Naive thymus-derived CD4-positive, alpha-beta T cell (primary cell): ENCODE data around the gene IER5L. TPM values are rescaled to one million over a fixed set of nuclear protein-coding genes. Genes with fewer than 3 reads are reported as not detected.

Experiments used
- ATAC-seq: fragments of 150-1000 bp; cut with Tn5 transposase; 2 replicates; pipeline ENCODE4 v1.10.0; 2021; ENCODE audit warnings: mild to moderate bottlenecking, moderate library complexity
- CTCF ChIA-PET: fragments of 350-600 bp; sonication (Branson Sonifier 250); formaldehyde crosslinking; loops from one replicate; lab custom pipeline; 2021; ENCODE audit warnings: antibody characterized with exemption; lab: Charles Lee
- POLR2A ChIA-PET: fragments of 350-600 bp; sonication (Branson Sonifier 250); formaldehyde crosslinking; loops from one replicate; lab custom pipeline; 2021; ENCODE audit warnings: antibody characterized with exemption, inconsistent platforms; lab: Charles Lee
- DNase-seq, 9 donors: peaks; one replicate each; pipeline versions ENCODE4 v3.0.0 to v3.0.0-alpha.2; 2020 to 2022; ENCODE audit warnings: mixed read lengths in 1 of 9
- H3K27ac ChIP-seq: one replicate; pipeline ENCODE4 v1.7.0; 2013; ENCODE audit warnings: mild to moderate bottlenecking, low read depth, low read length, moderate library complexity
- H3K27me3 ChIP-seq, 2 donors: one replicate each; pipeline ENCODE4 v1.7.0; 2013; ENCODE audit warnings: low read length in 2 of 2, mild to moderate bottlenecking in 2 of 2, moderate library complexity in 2 of 2; ENCODE audit not compliant: control insufficient read depth in 2 of 2, insufficient read depth in 2 of 2
- H3K36me3 ChIP-seq, 3 experiments: 1 replicate in 2 of 3; 2 replicates in 1 of 3; pipeline ENCODE4 v1.7.0; 2013; ENCODE audit warnings: low read length in 3 of 3, mild to moderate bottlenecking in 3 of 3, moderate library complexity in 1 of 3; ENCODE audit not compliant: insufficient read depth in 3 of 3, control insufficient read depth in 2 of 3
- H3K4me1 ChIP-seq, 2 donors: one replicate each; pipeline ENCODE4 v1.7.0; 2013; ENCODE audit warnings: low read length in 2 of 2, mild to moderate bottlenecking in 2 of 2, moderate library complexity in 1 of 2; ENCODE audit not compliant: control insufficient read depth in 2 of 2, insufficient read depth in 2 of 2
- H3K4me3 ChIP-seq: 2 replicates; pipeline ENCODE4 v1.7.0; 2013; ENCODE audit warnings: mild to moderate bottlenecking, low read length
- H3K9me3 ChIP-seq, 3 experiments: 1 replicate in 2 of 3; 2 replicates in 1 of 3; pipeline ENCODE4 v1.7.0; 2013; ENCODE audit warnings: low read length in 3 of 3; ENCODE audit not compliant: control insufficient read depth in 2 of 3
- H3K27ac Mint-ChIP-seq, 9 donors: one replicate each; pipeline ENCODE4 v1.8.0; 2020 to 2022; ENCODE audit warnings: mixed read lengths in 9 of 9, mild to moderate bottlenecking in 8 of 9, moderate library complexity in 5 of 9, inconsistent platforms in 2 of 9
- H3K27me3 Mint-ChIP-seq, 5 donors: one replicate each; pipeline ENCODE4 v1.8.0; 2021 to 2022; ENCODE audit warnings: mixed read lengths in 5 of 5, mild to moderate bottlenecking in 1 of 5
- H3K36me3 Mint-ChIP-seq, 5 donors: one replicate each; pipeline ENCODE4 v1.8.0; 2020 to 2022; ENCODE audit warnings: mixed read lengths in 5 of 5, mild to moderate bottlenecking in 3 of 5, inconsistent platforms in 1 of 5
- H3K4me1 Mint-ChIP-seq, 7 donors: one replicate each; pipeline ENCODE4 v1.8.0; 2020 to 2022; ENCODE audit warnings: mixed read lengths in 7 of 7, mild to moderate bottlenecking in 3 of 7, inconsistent platforms in 1 of 7
- H3K4me3 Mint-ChIP-seq, 10 donors: one replicate each; pipeline ENCODE4 v1.8.0; 2020 to 2022; ENCODE audit warnings: mild to moderate bottlenecking in 10 of 10, mixed read lengths in 10 of 10, moderate library complexity in 6 of 10, inconsistent platforms in 2 of 10
- H3K9me3 Mint-ChIP-seq, 11 donors: one replicate each; pipeline ENCODE4 v1.8.0; 2020 to 2022; ENCODE audit warnings: mixed read lengths in 11 of 11, mild to moderate bottlenecking in 4 of 11, inconsistent platforms in 1 of 11, moderate library complexity in 1 of 11
- intact Hi-C, 2 donors: fragments of 100-400 bp; cut with micrococcal nuclease; formaldehyde crosslinking; loops; one replicate each; pipeline ENCODE4 v1.15.1; 2023
- polyA plus RNA-seq, 2 donors: library from polyadenylated mRNA; unstranded; fragments of 300-500 nt; fragmentation: Illumina TruSeq; gene quantifications; one replicate each; pipeline ENCODE4 v1.2.3, GENCODE V29; 2021
- total RNA-seq, 6 experiments: library from RNA in 5 of 6; stranded (reverse) in 5 of 6; gene quantifications; 1 replicate in 5 of 6; 2 replicates in 1 of 6; pipeline ENCODE4 v1.2.3 and lab custom pipeline; 2021 to 2026

IER5L gene
- total and polyA plus RNA-seq, 7 experiments from 2014 or later = 0.08 to 6.8 (median 3.7) TPM; not detected in 1

DNA sequence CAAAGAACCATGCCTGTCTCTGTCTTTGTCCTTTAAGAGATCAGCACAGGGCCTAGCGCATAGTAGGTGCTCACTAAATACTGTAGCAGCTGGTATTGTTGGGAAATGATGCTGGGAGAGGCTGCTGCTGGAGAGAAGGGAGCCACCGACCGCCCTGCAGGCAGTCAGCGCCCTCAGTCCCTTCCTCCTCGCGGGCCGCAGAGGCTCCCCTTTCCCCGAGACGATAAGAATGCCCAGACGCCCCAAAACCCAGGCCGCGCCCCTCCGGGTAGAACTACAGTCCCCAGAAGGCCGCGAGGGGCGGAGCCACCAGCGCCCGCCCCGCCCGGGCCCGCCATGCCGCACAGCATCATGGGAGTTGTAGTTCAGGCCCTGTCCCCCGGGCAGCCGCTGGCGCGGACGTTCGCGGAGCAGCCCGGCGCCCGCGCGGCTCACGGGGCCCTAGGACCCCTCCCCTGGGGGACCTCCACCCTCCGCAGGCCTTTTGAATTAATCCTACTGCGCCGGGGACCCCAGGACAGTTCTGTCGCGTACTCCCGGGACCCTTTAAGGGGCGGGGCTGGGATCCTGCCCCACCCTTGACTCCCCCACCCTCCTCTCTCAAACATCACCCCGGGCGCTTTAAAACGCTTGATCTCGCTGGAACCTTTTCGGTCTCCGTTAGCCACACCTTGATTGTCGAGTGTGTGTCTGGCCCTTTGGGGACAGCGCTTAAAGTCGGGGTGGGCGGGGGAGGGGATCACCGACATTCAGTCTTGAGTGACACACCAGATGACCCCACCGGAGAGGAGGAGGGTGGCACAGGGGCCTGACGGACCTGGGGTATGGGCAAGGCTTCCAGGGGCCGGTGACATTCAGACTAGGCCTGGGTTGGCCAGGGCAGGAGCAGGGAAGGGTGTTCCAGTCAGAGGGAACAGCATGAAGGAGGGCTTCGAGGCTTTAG lies 24.8 kb upstream of the IER5L start:
- Histone ChIP-seq H3K4me3 (peak overlapping the region; percentile 77), H3K4me1 (peaks cover 21 to 23% of the 10 kb centered on the region in 2 donors), H3K9me3 (no peaks in the 10 kb centered on the region), H3K36me3 (no peaks in the 10 kb centered on the region), H3K27me3 (no peaks in the 10 kb centered on the region), H3K27ac (peak overlapping the region; percentile 83)
- Mint-ChIP-seq H3K4me1 (peaks cover 13 to 26% (median 20%) of the 10 kb centered on the region in 7 donors), H3K27ac (peak overlapping the region in 8 of 9 donors; percentile 64 to 91 (median 84)), H3K36me3 (peaks cover 0 to 5% (median 0%) of the 10 kb centered on the region in 5 donors), H3K4me3 (peak overlapping the region; percentile 64 to 82 (median 74)), H3K9me3 (peaks cover 0 to 2% (median 0%) of the 10 kb centered on the region in 11 donors), H3K27me3 (peaks cover 0 to 11% (median 0%) of the 10 kb centered on the region in 5 donors)
- ChIA-PET POLR2A (interaction anchor here (7.4 kb wide), 1 partner anchor 33 kb away, joined by 58 read pairs; no protein-coding TSS in a partner anchor), CTCF (interaction anchor here (0.5 to 0.6 kb wide), 2 partner anchors 15 to 358 kb away, joined by 3 read pairs; no protein-coding TSS in a partner anchor)
- peak; percentile 99 for ATAC-seq
- DNase-seq = peak; percentile 84 to 96 (median 92)
- intact Hi-C loops = loop anchor here (1.0 to 10.0 kb wide), 7 partner anchors 25 to 122 kb away; partner anchors contain the start of genes IER5L (in 2 of the 2) and CRAT (in 1 of the 2)

DNA sequence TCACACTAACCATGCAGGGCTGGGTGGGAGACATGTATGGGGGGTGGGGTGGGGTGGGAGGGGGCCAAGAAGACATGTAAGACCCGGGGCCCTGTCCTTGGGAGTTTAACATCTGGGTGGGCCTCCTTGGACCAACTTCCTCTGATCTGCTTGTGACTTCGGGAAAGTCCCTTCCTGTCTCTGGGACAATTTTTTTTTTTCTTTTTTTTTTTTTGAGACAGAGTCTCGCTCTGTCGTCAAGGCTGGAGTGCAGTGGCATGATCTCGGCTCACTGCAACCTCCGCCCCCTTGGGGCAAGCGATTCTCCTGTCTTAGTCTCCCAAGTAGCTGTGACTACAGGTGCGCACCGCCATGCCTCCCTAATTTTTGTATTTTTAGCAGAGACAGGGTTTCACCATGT lies 23.8 kb upstream of the IER5L start:
- intact Hi-C loops = loop anchor here (1.0 to 10.0 kb wide), 7 partner anchors 24 to 123 kb away; partner anchors contain the start of genes IER5L (in 2 of the 2) and CRAT (in 1 of the 2)
- ATAC-seq (no peak), DNase-seq (no peak)
- H3K4me1 ChIP-seq = peaks cover 13 to 14% of the 10 kb centered on the region in 2 donors
- H3K27me3 Mint-ChIP-seq = peaks cover 0 to 15% (median 0%) of the 10 kb centered on the region in 5 donors
- no peak overlapping the region for H3K4me3 Mint-ChIP-seq
- no peaks in the 10 kb centered on the region for H3K36me3 ChIP-seq
- CTCF ChIA-PET = interaction anchor here (0.6 kb wide), 1 partner anchor 359 kb away, joined by 3 read pairs; no protein-coding TSS in a partner anchor
- H3K9me3 ChIP-seq = no peaks in the 10 kb centered on the region
- H3K27ac ChIP-seq = no peak overlapping the region
- H3K27ac Mint-ChIP-seq = peak overlapping the region in 2 of 9 donors; percentile 12 to 73
- POLR2A ChIA-PET = no interaction called here
- peaks cover 4 to 16% (median 11%) of the 10 kb centered on the region in 7 donors for H3K4me1 Mint-ChIP-seq
- H3K27me3 ChIP-seq = no peaks in the 10 kb centered on the region
- peaks cover 0 to 2% (median 0%) of the 10 kb centered on the region in 11 donors for H3K9me3 Mint-ChIP-seq
- H3K4me3 ChIP-seq = no peak overlapping the region
- peaks cover 0 to 3% (median 0%) of the 10 kb centered on the region in 5 donors for H3K36me3 Mint-ChIP-seq

GRCh38 chr9:129201289-129201688 lies 23.2 kb upstream of the IER5L start:
- peaks cover 0 to 10% (median 6%) of the 10 kb centered on the region in 7 donors for H3K4me1 Mint-ChIP-seq
- H3K9me3 Mint-ChIP-seq = peaks cover 0 to 5% (median 0%) of the 10 kb centered on the region in 11 donors
- H3K27ac Mint-ChIP-seq = no peak overlapping the region
- ATAC-seq (no peak), DNase-seq (no peak)
- ChIA-PET POLR2A (interaction anchor here (0.9 to 1.6 kb wide), 2 partner anchors 23 to 34 kb away, joined by 3 to 5 read pairs; partner anchors contain the start of gene IER5L), CTCF (no interaction called here)
- Histone ChIP-seq H3K27me3 (no peaks in the 10 kb centered on the region), H3K4me1 (peaks cover 7 to 8% of the 10 kb centered on the region in 2 donors), H3K9me3 (no peaks in the 10 kb centered on the region), H3K27ac (no peak overlapping the region), H3K36me3 (no peaks in the 10 kb centered on the region), H3K4me3 (no peak overlapping the region)
- H3K27me3 Mint-ChIP-seq = peaks cover 0 to 19% (median 0%) of the 10 kb centered on the region in 5 donors
- intact Hi-C loops = loop anchor here in 1 of 2 donors (10.0 kb wide), 1 partner anchor 124 kb away; no protein-coding TSS in a partner anchor
- H3K36me3 Mint-ChIP-seq = no peaks in the 10 kb centered on the region
- no peak overlapping the region for H3K4me3 Mint-ChIP-seq

- peaks cover 5 to 8% of the 10 kb centered on the region in 2 donors for H3K4me1 ChIP-seq
- intact Hi-C loops = loop anchor here in 1 of 2 donors (10.0 kb wide), 1 partner anchor 125 kb away; no protein-coding TSS in a partner anchor
- H3K36me3 ChIP-seq = no peaks in the 10 kb centered on the region
- ChIA-PET CTCF (no interaction called here), POLR2A (interaction anchor here (1.6 kb wide), 1 partner anchor 35 kb away, joined by 5 read pairs; no protein-coding TSS in a partner anchor)
- Mint-ChIP-seq H3K27me3 (peaks cover 0 to 19% (median 0%) of the 10 kb centered on the region in 5 donors), H3K4me3 (no peak overlapping the region), H3K36me3 (no peaks in the 10 kb centered on the region), H3K4me1 (peaks cover 0 to 6% (median 4%) of the 10 kb centered on the region in 7 donors), H3K9me3 (peaks cover 0 to 5% (median 0%) of the 10 kb centered on the region in 11 donors), H3K27ac (no peak overlapping the region)
- DNase-seq (no peak), ATAC-seq (no peak)
- no peak overlapping the region for H3K27ac ChIP-seq
- H3K4me3 ChIP-seq = no peak overlapping the region
- H3K27me3 ChIP-seq = no peaks in the 10 kb centered on the region
- H3K9me3 ChIP-seq = no peaks in the 10 kb centered on the region
These were observed 22.2 kb upstream of the IER5L start for GRCh38 chr9:129200255-129200654.

- H3K4me1 Mint-ChIP-seq = peaks cover 0 to 6% (median 3%) of the 10 kb centered on the region in 7 donors
- H3K4me3 ChIP-seq = no peak overlapping the region
- H3K27ac ChIP-seq = no peak overlapping the region
- H3K27me3 Mint-ChIP-seq = peaks cover 0 to 28% (median 0%) of the 10 kb centered on the region in 5 donors
- H3K36me3 ChIP-seq = no peaks in the 10 kb centered on the region
- no peak overlapping the region for H3K27ac Mint-ChIP-seq
- no peaks in the 10 kb centered on the region for H3K36me3 Mint-ChIP-seq
- intact Hi-C loops = no loop called here
- H3K4me3 Mint-ChIP-seq = no peak overlapping the region
- no peaks in the 10 kb centered on the region for H3K27me3 ChIP-seq
- ATAC-seq (no peak), DNase-seq (no peak)
- POLR2A ChIA-PET = no interaction called here
- peaks cover 0 to 5% (median 0%) of the 10 kb centered on the region in 11 donors for H3K9me3 Mint-ChIP-seq
- CTCF ChIA-PET = interaction anchor here (0.8 kb wide), 1 partner anchor 425 kb away, joined by 3 read pairs; no protein-coding TSS in a partner anchor
- H3K9me3 ChIP-seq = no peaks in the 10 kb centered on the region
- peaks cover 5 to 8% of the 10 kb centered on the region in 2 donors for H3K4me1 ChIP-seq
These were observed 21.0 kb upstream of the IER5L start for GRCh38 chr9:129199044-129199435.
